Lower lobe of right lung (tissue), 2 donors: ENCODE measurements around the gene MYO15B. TPM values are rescaled to one million over a fixed set of nuclear protein-coding genes. Genes with fewer than 3 reads are reported as not detected.

Experiments
- ATAC-seq, 2 donors: fragments of 200-7000 bp; cut with Tn5 transposase; one replicate each; pipeline ENCODE4 v1.9.1; 2020 to 2022; ENCODE audit warnings: mild to moderate bottlenecking in 2 of 2, moderate library complexity in 2 of 2
- DNase-seq: peaks from one replicate; pipeline ENCODE4 v3.0.0-alpha.2; 2020
- H3K27ac ChIP-seq: fragments of 200-600 bp; one replicate; pipeline ENCODE4 v1.8.0; 2022
- H3K27me3 ChIP-seq: fragments of 200-600 bp; one replicate; pipeline ENCODE4 v1.8.0; 2022; ENCODE audit warnings: low read depth
- H3K36me3 ChIP-seq: fragments of 200-600 bp; one replicate; pipeline ENCODE4 v1.8.0; 2022; ENCODE audit warnings: mild to moderate bottlenecking
- H3K4me1 ChIP-seq: fragments of 200-600 bp; one replicate; pipeline ENCODE4 v1.8.0; 2022
- H3K4me3 ChIP-seq: fragments of 200-600 bp; one replicate; pipeline ENCODE4 v1.8.0; 2022; ENCODE audit warnings: mild to moderate bottlenecking
- H3K9me3 ChIP-seq: fragments of 200-600 bp; one replicate; pipeline ENCODE4 v1.8.0; 2022
- intact Hi-C: fragments of 100-400 bp; cut with DNase I; formaldehyde crosslinking; loops from one replicate; pipeline ENCODE4 v1.11.0; 2022
- total RNA-seq: library from RNA; stranded (reverse); fragmentation: NEBNext Ultra II Directional; extraction: Animal tissue kit (Norgen Biotek cat#: 25700); gene quantifications from one replicate; pipeline ENCODE4 v1.2.1, GENCODE V29; 2021
- TF ChIP-seq, protein P1 (sequence below): fragments of 200-600 bp; IDR thresholded peaks from one replicate; pipeline ENCODE4 v1.8.0; 2022; ENCODE audit warnings: antibody characterized with exemption, mild to moderate bottlenecking
- donor health status: DM: no; HTN: yes; CAD: no; lungs with severe emphysema.

The MYO15B gene
- total RNA-seq, 1 donor from 2014 or later: 181 TPM

DNA sequence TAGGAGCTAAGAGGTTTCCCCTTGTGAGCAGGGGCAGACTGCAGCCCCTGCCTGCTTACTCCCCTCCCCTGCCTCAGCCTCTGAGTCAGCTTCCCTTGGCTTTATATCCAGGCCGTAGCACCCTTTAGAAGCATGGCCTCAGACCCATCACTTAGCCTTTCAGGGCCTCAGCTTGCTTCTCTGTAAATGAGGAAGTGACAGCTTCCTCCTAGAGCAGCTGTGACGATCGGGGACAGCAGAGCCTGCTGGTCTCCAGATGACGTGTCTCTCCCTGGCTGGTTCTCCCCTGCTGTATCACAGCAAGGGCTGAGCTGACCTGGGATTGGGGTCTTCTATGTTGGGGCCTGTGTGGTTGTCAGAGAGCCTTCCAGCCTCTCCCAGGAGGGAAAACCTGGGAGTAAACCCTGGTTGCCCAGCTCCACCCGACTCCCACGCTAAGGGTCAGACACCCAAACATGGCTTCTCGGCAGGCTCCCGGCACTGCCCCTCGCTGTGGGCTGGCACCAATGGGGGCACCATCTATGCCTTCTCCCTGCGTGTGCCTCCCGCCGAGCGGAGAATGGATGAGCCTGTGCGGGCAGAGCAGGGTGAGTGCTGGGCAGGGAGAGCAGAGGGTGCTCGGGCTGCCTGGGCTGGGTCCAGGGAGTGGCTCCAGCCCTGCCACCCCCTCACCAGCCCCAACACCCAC is 16.3 kb upstream of the MYO15B start:
- ATAC-seq (peak; percentile 50 to 81), DNase-seq (peak; percentile 76)
- intact Hi-C loops: no loop called here
- Histone ChIP-seq H3K27me3 (no peaks in the 10 kb centered on the region), H3K4me1 (no peaks in the 10 kb centered on the region), H3K9me3 (no peaks in the 10 kb centered on the region), H3K4me3 (peak overlapping the region; percentile 3), H3K27ac (peak overlapping the region; percentile 80), H3K36me3 (peaks cover 55% of the 10 kb centered on the region)
- TF ChIP-seq, protein P1, sequence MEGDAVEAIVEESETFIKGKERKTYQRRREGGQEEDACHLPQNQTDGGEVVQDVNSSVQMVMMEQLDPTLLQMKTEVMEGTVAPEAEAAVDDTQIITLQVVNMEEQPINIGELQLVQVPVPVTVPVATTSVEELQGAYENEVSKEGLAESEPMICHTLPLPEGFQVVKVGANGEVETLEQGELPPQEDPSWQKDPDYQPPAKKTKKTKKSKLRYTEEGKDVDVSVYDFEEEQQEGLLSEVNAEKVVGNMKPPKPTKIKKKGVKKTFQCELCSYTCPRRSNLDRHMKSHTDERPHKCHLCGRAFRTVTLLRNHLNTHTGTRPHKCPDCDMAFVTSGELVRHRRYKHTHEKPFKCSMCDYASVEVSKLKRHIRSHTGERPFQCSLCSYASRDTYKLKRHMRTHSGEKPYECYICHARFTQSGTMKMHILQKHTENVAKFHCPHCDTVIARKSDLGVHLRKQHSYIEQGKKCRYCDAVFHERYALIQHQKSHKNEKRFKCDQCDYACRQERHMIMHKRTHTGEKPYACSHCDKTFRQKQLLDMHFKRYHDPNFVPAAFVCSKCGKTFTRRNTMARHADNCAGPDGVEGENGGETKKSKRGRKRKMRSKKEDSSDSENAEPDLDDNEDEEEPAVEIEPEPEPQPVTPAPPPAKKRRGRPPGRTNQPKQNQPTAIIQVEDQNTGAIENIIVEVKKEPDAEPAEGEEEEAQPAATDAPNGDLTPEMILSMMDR: no peak

DNA sequence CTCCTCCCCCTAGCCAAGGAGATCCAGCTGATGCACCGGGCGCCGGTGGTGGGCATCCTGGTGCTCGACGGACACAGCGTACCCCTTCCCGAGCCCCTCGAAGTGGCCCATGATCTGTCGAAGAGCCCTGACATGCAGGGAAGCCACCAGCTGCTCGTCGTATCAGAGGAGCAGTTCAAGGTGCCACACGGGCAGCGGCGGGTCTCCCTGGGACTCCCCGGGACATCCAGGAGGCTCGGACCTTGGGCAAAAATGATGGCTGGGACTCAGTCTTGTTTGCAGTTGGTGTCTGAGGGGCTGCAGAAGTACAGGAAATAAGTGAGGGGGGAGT is 15.8 kb upstream of the MYO15B start:
- TF ChIP-seq, protein P1: no peak
- intact Hi-C loops: no loop called here
- DNase-seq (no peak), ATAC-seq (no peak)
- Histone ChIP-seq H3K27ac (peak overlapping the region; percentile 80), H3K4me3 (no peak overlapping the region), H3K36me3 (peaks cover 51% of the 10 kb centered on the region), H3K4me1 (no peaks in the 10 kb centered on the region), H3K9me3 (no peaks in the 10 kb centered on the region), H3K27me3 (no peaks in the 10 kb centered on the region)

DNA sequence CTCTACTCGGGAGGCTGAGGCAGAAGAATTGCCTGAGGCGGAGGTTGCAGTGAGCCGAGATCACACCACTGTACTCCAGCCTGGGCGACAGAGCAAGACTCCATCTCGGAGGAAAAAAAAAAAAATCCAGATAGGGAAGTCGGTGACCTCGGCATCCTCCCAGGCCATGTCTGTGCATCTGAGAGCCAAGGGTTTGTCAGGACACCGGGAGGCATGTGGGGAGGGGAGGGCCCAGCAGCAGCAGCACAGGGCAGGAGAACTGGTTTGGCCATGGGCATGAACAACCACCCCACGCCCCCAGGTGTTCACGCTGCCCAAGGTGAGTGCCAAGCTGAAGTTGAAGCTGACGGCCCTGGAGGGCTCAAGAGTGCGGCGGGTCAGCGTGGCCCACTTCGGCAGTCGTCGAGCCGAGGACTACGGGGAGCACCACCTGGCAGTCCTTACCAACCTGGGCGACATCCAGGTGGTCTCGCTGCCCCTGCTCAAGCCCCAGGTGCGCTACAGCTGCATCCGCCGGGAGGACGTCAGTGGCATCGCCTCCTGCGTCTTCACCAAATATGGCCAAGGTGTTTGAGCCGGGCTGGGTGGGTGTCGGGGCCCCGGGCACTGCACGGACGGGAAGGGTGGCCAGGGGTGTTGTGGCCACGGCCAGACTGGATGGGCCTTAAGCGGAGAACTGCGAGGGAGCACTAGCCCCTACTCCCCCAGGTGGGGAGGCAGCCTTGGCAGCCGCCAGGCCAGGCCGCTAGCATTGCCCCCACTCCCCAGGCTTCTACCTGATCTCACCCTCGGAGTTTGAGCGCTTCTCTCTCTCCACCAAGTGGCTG is 14.7 kb upstream of the MYO15B start:
- no peak for DNase-seq
- Histone ChIP-seq H3K4me3 (no peak overlapping the region), H3K36me3 (peaks cover 48% of the 10 kb centered on the region)

DNA sequence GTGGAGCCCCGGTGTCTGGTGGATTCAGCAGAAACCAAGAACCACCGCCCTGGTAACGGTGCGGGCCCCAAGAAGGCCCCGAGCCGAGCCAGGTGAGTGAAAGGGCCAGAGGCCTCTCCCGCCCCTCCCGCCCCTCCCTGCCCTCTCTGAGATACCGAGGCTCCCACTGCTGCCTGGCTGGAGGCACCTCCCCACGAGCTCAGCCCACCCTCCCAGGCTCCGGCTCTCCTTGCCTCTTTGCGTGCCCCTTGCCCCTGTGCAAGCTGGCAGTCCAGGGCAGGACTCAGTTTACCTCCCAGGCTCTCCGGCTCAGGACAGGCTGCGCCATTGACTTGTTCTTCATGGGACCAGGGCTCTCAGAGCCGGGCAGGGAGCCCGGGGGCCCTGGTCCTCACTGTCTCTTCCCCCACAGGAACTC is 14.1 kb upstream of the MYO15B start:
- no peaks in the 10 kb centered on the region for H3K27me3 ChIP-seq
- intact Hi-C loops: no loop called here
- H3K4me1 ChIP-seq: no peaks in the 10 kb centered on the region
- H3K4me3 ChIP-seq: no peak overlapping the region
- TF ChIP-seq, protein P1: no peak
- DNase-seq: no peak
- ATAC-seq: no peak
- H3K9me3 ChIP-seq: no peaks in the 10 kb centered on the region
- H3K36me3 ChIP-seq: peaks cover 42% of the 10 kb centered on the region
- no peak overlapping the region for H3K27ac ChIP-seq

More for the DNA sequence above, 14.7 kb upstream of the MYO15B start:
- Histone ChIP-seq H3K4me1 (no peaks in the 10 kb centered on the region), H3K27me3 (no peaks in the 10 kb centered on the region), H3K9me3 (no peaks in the 10 kb centered on the region), H3K27ac (no peak overlapping the region)
- intact Hi-C loops: no loop called here
- TF ChIP-seq, protein P1: no peak
- no peak for ATAC-seq

DNA sequence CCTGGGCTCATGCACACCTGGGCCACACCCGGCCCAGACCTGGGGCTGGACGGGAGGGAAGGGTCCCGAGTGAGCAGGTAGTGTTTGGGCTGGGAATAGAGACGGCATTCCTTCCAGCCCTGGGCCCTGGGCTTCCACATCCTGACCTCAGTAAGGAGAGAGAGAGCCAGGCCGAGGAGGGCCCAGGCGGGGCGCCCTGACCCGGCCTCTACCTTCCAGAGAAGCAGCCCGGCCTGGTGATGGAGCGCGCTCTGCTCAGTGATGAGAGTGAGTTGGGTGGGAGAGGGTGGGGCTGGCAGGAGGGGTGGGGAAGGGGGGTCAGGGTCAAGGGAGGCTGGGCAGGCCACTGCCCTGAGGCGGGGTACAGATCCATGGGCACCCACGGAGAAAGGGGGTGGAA is 13.6 kb upstream of the MYO15B start:
- H3K36me3 ChIP-seq: peaks cover 38% of the 10 kb centered on the region

More for the DNA sequence above, 13.6 kb upstream of the MYO15B start:
- TF ChIP-seq, protein P1: no peak
- DNase-seq: no peak
- intact Hi-C loops: no loop called here
- H3K4me1 ChIP-seq: peaks cover 3% of the 10 kb centered on the region
- no peaks in the 10 kb centered on the region for H3K27me3 ChIP-seq
- no peak overlapping the region for H3K27ac ChIP-seq
- no peak overlapping the region for H3K4me3 ChIP-seq
- no peaks in the 10 kb centered on the region for H3K9me3 ChIP-seq
- no peak for ATAC-seq
